KMS-11 (cell line): ENCODE results near the gene TDRD7.
"Not testable (repeated sequence)": the region's sequence is repeated elsewhere in the genome, so short reads cannot be mapped to it uniquely, and the experiment has no call there.

ENCODE experiments used
- H2AFZ ChIP-seq: fragments of 200-600 bp; sonication (generic); 2 replicates; pipeline ENCODE4 v1.6.1; 2016; ENCODE audit warnings: antibody characterized with exemption, mixed run types, low read depth
- H3K27ac ChIP-seq: fragments of 200-600 bp; sonication (generic); 2 replicates; pipeline ENCODE4 v1.6.1; 2016; ENCODE audit warnings: mild to moderate bottlenecking, mixed run types
- H3K27me3 ChIP-seq: fragments of 200-600 bp; sonication (generic); 2 replicates; pipeline ENCODE4 v1.6.1; 2017; ENCODE audit warnings: mild to moderate bottlenecking, low read depth, mixed run types, moderate library complexity; ENCODE audit not compliant: insufficient read depth
- H3K36me3 ChIP-seq: fragments of 200-600 bp; sonication (generic); 2 replicates; pipeline ENCODE4 v1.6.1; 2017; ENCODE audit warnings: mild to moderate bottlenecking, mixed run types; ENCODE audit not compliant: insufficient read depth
- H3K4me1 ChIP-seq: fragments of 200-600 bp; sonication (generic); 2 replicates; pipeline ENCODE4 v1.6.1; 2016; ENCODE audit warnings: mild to moderate bottlenecking, low read depth, mixed run types; ENCODE audit not compliant: poor library complexity, severe bottlenecking
- H3K4me2 ChIP-seq: fragments of 200-600 bp; sonication (generic); 2 replicates; pipeline ENCODE4 v1.7.0; 2016; ENCODE audit warnings: mild to moderate bottlenecking, mixed run types
- H3K4me3 ChIP-seq: fragments of 200-600 bp; sonication (generic); IDR thresholded peaks from 2 replicates; pipeline ENCODE4 v1.6.1; 2017; ENCODE audit warnings: low read depth, low read length, mixed read lengths; ENCODE audit not compliant: insufficient read depth
- H3K79me2 ChIP-seq: fragments of 200-600 bp; sonication (generic); 2 replicates; pipeline ENCODE4 v1.6.1; 2016; ENCODE audit warnings: low read depth, mixed run types; ENCODE audit not compliant: insufficient read depth
- H3K9ac ChIP-seq: fragments of 200-600 bp; sonication (generic); 2 replicates; pipeline ENCODE4 v1.6.1; 2016; ENCODE audit warnings: mild to moderate bottlenecking, mixed run types
- H4K20me1 ChIP-seq: fragments of 200-600 bp; sonication (generic); 2 replicates; pipeline ENCODE4 v1.6.1; 2016; ENCODE audit warnings: mild to moderate bottlenecking, mixed run types; ENCODE audit not compliant: insufficient read depth
- CTCF ChIP-seq: fragments of 200-600 bp; sonication (generic); conservative IDR thresholded peaks from 2 replicates; pipeline ENCODE4 v1.6.1; 2017; ENCODE audit warnings: low read depth, mild to moderate bottlenecking, antibody characterized with exemption, low read length, moderate library complexity, mixed read lengths

TDRD7 gene

GRCh38 chr9:97445119-97445701 is 33.3 kb downstream of the TDRD7 start:
- TF ChIP-seq CTCF: no peak
- no peak overlapping the region for H3K4me2 ChIP-seq
- no peaks in the 10 kb centered on the region for H3K79me2 ChIP-seq
- no peaks in the 10 kb centered on the region for H4K20me1 ChIP-seq
- H3K9ac ChIP-seq: no peak overlapping the region
- no peak overlapping the region for H2AFZ ChIP-seq
- H3K27ac ChIP-seq: no peak overlapping the region
- peaks cover 9% of the 10 kb centered on the region for H3K4me1 ChIP-seq
- H3K27me3 ChIP-seq: no peaks in the 10 kb centered on the region
- H3K4me3 ChIP-seq: no peak overlapping the region
- no peaks in the 10 kb centered on the region for H3K36me3 ChIP-seq

GRCh38 chr9:97447001-97447400 is 35.1 kb downstream of the TDRD7 start:
- H3K4me2 ChIP-seq: peak overlapping the region; percentile 13; the same call in 1 of the 2 replicates
- H4K20me1 ChIP-seq: no peaks in the 10 kb centered on the region
- H3K9ac ChIP-seq: no peak overlapping the region
- no peaks in the 10 kb centered on the region for H3K79me2 ChIP-seq
- H3K27me3 ChIP-seq: no peaks in the 10 kb centered on the region
- H3K4me1 ChIP-seq: peaks cover 9% of the 10 kb centered on the region
- no peak overlapping the region for H3K27ac ChIP-seq
- H3K4me3 ChIP-seq: no peak overlapping the region
- H2AFZ ChIP-seq: no peak overlapping the region
- no peak for TF ChIP-seq CTCF
- H3K36me3 ChIP-seq: no peaks in the 10 kb centered on the region

- H3K27me3 ChIP-seq, H3K9ac ChIP-seq, H4K20me1 ChIP-seq, H3K4me2 ChIP-seq, H2AFZ ChIP-seq, H3K79me2 ChIP-seq, H3K4me3 ChIP-seq, H3K4me1 ChIP-seq, H3K36me3 ChIP-seq, H3K27ac ChIP-seq: not testable (repeated sequence)
These were observed 41.7 kb downstream of the TDRD7 start for GRCh38 chr9:97453573-97453972.

- H3K27me3 ChIP-seq, H3K9ac ChIP-seq, H3K4me2 ChIP-seq, H3K4me1 ChIP-seq, H3K4me3 ChIP-seq, H3K79me2 ChIP-seq, H3K27ac ChIP-seq, H2AFZ ChIP-seq, H3K36me3 ChIP-seq, H4K20me1 ChIP-seq: not testable (repeated sequence)
These were observed 44.9 kb downstream of the TDRD7 start for GRCh38 chr9:97456841-97457240.

- H3K4me1 ChIP-seq: no peaks in the 10 kb centered on the region
- no peak overlapping the region for H3K9ac ChIP-seq
- H3K4me2 ChIP-seq: no peak overlapping the region
- no peak for TF ChIP-seq CTCF
- no peak overlapping the region for H3K27ac ChIP-seq
- H4K20me1 ChIP-seq: no peaks in the 10 kb centered on the region
- H2AFZ ChIP-seq: no peak overlapping the region
- H3K36me3 ChIP-seq: no peaks in the 10 kb centered on the region
- no peaks in the 10 kb centered on the region for H3K79me2 ChIP-seq
- no peak overlapping the region for H3K4me3 ChIP-seq
- no peaks in the 10 kb centered on the region for H3K27me3 ChIP-seq
These were observed 47.4 kb downstream of the TDRD7 start for GRCh38 chr9:97459326-97459725.
